Activated CD8-positive, alpha-beta memory T cell treated with anti-CD3 and anti-CD28 coated beads, Interleukin-2, amount 50 U/mL, for 24 hours (primary cell): Measurements from ENCODE around the gene SPC24.

Experiments used
- DNase-seq: peaks from one replicate; pipeline ENCODE4 v3.0.0-alpha.2; 2020; ENCODE audit errors: extremely low read depth

Gene SPC24

GRCh38 chr19:11155373-11156120 lies at the start of gene SPC24:
SPC24 (minus strand) TSS chr19:11155782; CDS start chr19:11155776, 6 bp downstream.
- peak; percentile 71 for DNase-seq

GRCh38 chr19:11204943-11205349 lies 49.4 kb upstream of the SPC24 start:
- no peak for DNase-seq

- DNase-seq, result no peak
Measured at GRCh38 chr19:11204076-11204602, 48.6 kb upstream of the SPC24 start.

GRCh38 chr19:11203194-11204075 lies 47.9 kb upstream of the SPC24 start:
- DNase-seq, result no peak

- no peak for DNase-seq
Measured at GRCh38 chr19:11202488-11203193, 47.1 kb upstream of the SPC24 start.

GRCh38 chr19:11201791-11202190 lies 46.2 kb upstream of the SPC24 start:
- no peak for DNase-seq

- DNase-seq, result no peak
Measured at GRCh38 chr19:11200931-11201330, 45.3 kb upstream of the SPC24 start.

- no peak for DNase-seq
Measured at GRCh38 chr19:11200015-11200574, 44.5 kb upstream of the SPC24 start.

- no peak for DNase-seq
Measured at GRCh38 chr19:11199517-11199916, 43.9 kb upstream of the SPC24 start.

- DNase-seq, result no peak
Measured at GRCh38 chr19:11198769-11199424, 43.3 kb upstream of the SPC24 start.

GRCh38 chr19:11198175-11198534 lies 42.6 kb upstream of the SPC24 start:
- DNase-seq, result no peak

- peak; percentile 19 for DNase-seq
Measured at GRCh38 chr19:11197291-11198174, 42.0 kb upstream of the SPC24 start, which contains the start of gene KANK2. KANK2 (minus strand) TSS chr19:11197545; CDS start chr19:11194511, 3,034 bp downstream.

- no peak for DNase-seq
Measured at GRCh38 chr19:11196406-11197287, 41.1 kb upstream of the SPC24 start.

- no peak for DNase-seq
Measured at GRCh38 chr19:11195681-11196080, 40.1 kb upstream of the SPC24 start.

GRCh38 chr19:11194656-11195558 lies 39.3 kb upstream of the SPC24 start:
- DNase-seq, result no peak

GRCh38 chr19:11194173-11194572 lies 38.6 kb upstream of the SPC24 start:
- no peak for DNase-seq

- DNase-seq, result no peak
Measured at GRCh38 chr19:11192957-11193939, 37.7 kb upstream of the SPC24 start.
